ENCODE results near the gene ZNF595. TPM values are rescaled to one million over a fixed set of nuclear protein-coding genes. Genes with fewer than 3 reads are reported as not detected.
"Not testable (repeated sequence)": the region's sequence is repeated elsewhere in the genome, so short reads cannot be mapped to it uniquely, and the experiment has no call there.

ZNF595 gene
- 16.1 TPM for total RNA-seq
- long read RNA-seq, transcript ZNF595-205 (4 exons, 2,911 nt): major isoform, 18 of 24 reads
- long read RNA-seq, partial matches to known transcripts: 0 of 24 reads
- long read RNA-seq, other reads (novel, unspliced or antisense): 5 of 24 reads

GRCh38 chr4:52804-53479 is at the start of gene ZNF595:
Gene ZNF595, plus strand, starts transcription at chr4:53321. Its CDS starts 168 bp downstream, at chr4:53489.
- Histone ChIP-seq H3K4me3 (peak within 1 kb of the TSS; percentile 32), H3K27ac (peak within 1 kb of the TSS; percentile 24)
- intact Hi-C loops (cut with DNase I); H3K9me3 ChIP-seq; H3K36me3 ChIP-seq; H3K27me3 ChIP-seq; H3K4me1 ChIP-seq: not testable (repeated sequence)
- peak; percentile 95 for ATAC-seq
- DNase-seq: peak; percentile 71

GRCh38 chr4:9937-10870 is 42.9 kb upstream of the ZNF595 start:
- H3K4me3 ChIP-seq; H3K36me3 ChIP-seq; H3K27me3 ChIP-seq; H3K27ac ChIP-seq; H3K9me3 ChIP-seq; H3K4me1 ChIP-seq; intact Hi-C loops (cut with DNase I): not testable (repeated sequence)
- ATAC-seq (peak; percentile 56), DNase-seq (peak; percentile 62)

GRCh38 chr4:11095-11815 is 41.9 kb upstream of the ZNF595 start:
- H3K36me3 ChIP-seq; H3K9me3 ChIP-seq; intact Hi-C loops (cut with DNase I); H3K4me1 ChIP-seq; H3K27ac ChIP-seq; DNase-seq; H3K4me3 ChIP-seq; H3K27me3 ChIP-seq: not testable (repeated sequence)
- ATAC-seq: peak; percentile 59

GRCh38 chr4:11816-12417 is 41.2 kb upstream of the ZNF595 start:
- H3K4me3 ChIP-seq; H3K27me3 ChIP-seq; intact Hi-C loops (cut with DNase I); H3K36me3 ChIP-seq; H3K27ac ChIP-seq; H3K4me1 ChIP-seq; H3K9me3 ChIP-seq: not testable (repeated sequence)
- DNase-seq (peak; percentile 61), ATAC-seq (peak; percentile 82)
- peak; percentile 19 for TF ChIP-seq CTCF (IDR thresholded peaks at IDR 0.05)

GRCh38 chr4:18128-18527 is 35.0 kb upstream of the ZNF595 start:
- DNase-seq; H3K9me3 ChIP-seq; H3K4me3 ChIP-seq; H3K4me1 ChIP-seq; H3K27ac ChIP-seq; ATAC-seq; intact Hi-C loops (cut with DNase I); H3K36me3 ChIP-seq; H3K27me3 ChIP-seq: not testable (repeated sequence)

- intact Hi-C loops (cut with DNase I); ATAC-seq; H3K4me1 ChIP-seq; DNase-seq; H3K36me3 ChIP-seq; H3K4me3 ChIP-seq; H3K27ac ChIP-seq; H3K27me3 ChIP-seq; H3K9me3 ChIP-seq: not testable (repeated sequence)
These were observed 34.5 kb upstream of the ZNF595 start for GRCh38 chr4:18589-18988.

- intact Hi-C loops (cut with DNase I); ATAC-seq; H3K27ac ChIP-seq; H3K4me3 ChIP-seq; H3K9me3 ChIP-seq; H3K27me3 ChIP-seq; DNase-seq; H3K4me1 ChIP-seq; H3K36me3 ChIP-seq: not testable (repeated sequence)
These were observed 30.2 kb upstream of the ZNF595 start for GRCh38 chr4:22882-23281.

GRCh38 chr4:24359-24758 is 28.8 kb upstream of the ZNF595 start:
- H3K36me3 ChIP-seq; H3K4me3 ChIP-seq; H3K4me1 ChIP-seq; H3K27me3 ChIP-seq; intact Hi-C loops (cut with DNase I); H3K9me3 ChIP-seq; ATAC-seq; H3K27ac ChIP-seq; DNase-seq: not testable (repeated sequence)

- intact Hi-C loops (cut with DNase I); H3K4me3 ChIP-seq; H3K36me3 ChIP-seq; ATAC-seq; DNase-seq; H3K9me3 ChIP-seq; H3K4me1 ChIP-seq; H3K27me3 ChIP-seq; H3K27ac ChIP-seq: not testable (repeated sequence)
These were observed 25.6 kb upstream of the ZNF595 start for GRCh38 chr4:27501-27900.

Measured in upper lobe of right lung (tissue), 1 donor.